CD4-positive, CD25-positive, alpha-beta regulatory T cell (primary cell): ENCODE results near the gene IL1RL2. TPM values are rescaled to one million over a fixed set of nuclear protein-coding genes. Genes with fewer than 3 reads are reported as not detected.

Experiments used
- ATAC-seq, 2 donors: fragments of 150-1000 bp; cut with Tn5 transposase; one replicate each; pipeline ENCODE4 v1.10.0; 2021; ENCODE audit warnings: low read depth in 2 of 2, moderate number of reproducible peaks in 2 of 2, moderate library complexity in 1 of 2
- DNase-seq, 3 donors: peaks; one replicate each; pipeline versions ENCODE4 v3.0.0 to v3.0.0-alpha.2; 2012 to 2022; ENCODE audit warnings: mixed read lengths in 1 of 3
- H3K27ac ChIP-seq: one replicate; pipeline ENCODE4 v1.7.0; 2013; ENCODE audit warnings: mild to moderate bottlenecking, low read length; ENCODE audit not compliant: insufficient read depth, poor library complexity, severe bottlenecking
- H3K27me3 ChIP-seq: one replicate; pipeline ENCODE4 v1.7.0; 2013; ENCODE audit warnings: low read length; ENCODE audit not compliant: control insufficient read depth, insufficient read depth
- H3K36me3 ChIP-seq: one replicate; pipeline ENCODE4 v1.7.0; 2013; ENCODE audit warnings: mild to moderate bottlenecking, low read length, moderate library complexity; ENCODE audit not compliant: control insufficient read depth, insufficient read depth
- H3K4me1 ChIP-seq: 2 replicates; pipeline ENCODE4 v1.7.0; 2013; ENCODE audit warnings: mild to moderate bottlenecking, low read length; ENCODE audit not compliant: insufficient read depth, control insufficient read depth, poor library complexity, severe bottlenecking
- H3K4me3 ChIP-seq: one replicate; pipeline ENCODE4 v1.7.0; 2013; ENCODE audit warnings: low read depth, mild to moderate bottlenecking, low read length, moderate library complexity
- H3K9me3 ChIP-seq, 2 experiments: 1 replicate in 1 of 2; 2 replicates in 1 of 2; pipeline ENCODE4 v1.7.0; 2013; ENCODE audit warnings: low read length in 2 of 2, mild to moderate bottlenecking in 1 of 2, moderate library complexity in 1 of 2; ENCODE audit not compliant: control insufficient read depth in 2 of 2
- H3K27ac Mint-ChIP-seq, 3 donors: one replicate each; pipeline ENCODE4 v1.8.0; 2020 to 2022; ENCODE audit warnings: mild to moderate bottlenecking in 3 of 3, mixed read lengths in 3 of 3, moderate library complexity in 2 of 3
- H3K27me3 Mint-ChIP-seq: one replicate; pipeline ENCODE4 v1.8.0; 2022; ENCODE audit warnings: mild to moderate bottlenecking, mixed read lengths
- H3K36me3 Mint-ChIP-seq: one replicate; pipeline ENCODE4 v1.8.0; 2020; ENCODE audit warnings: mixed read lengths
- H3K4me1 Mint-ChIP-seq, 4 donors: one replicate each; pipeline ENCODE4 v1.8.0; 2020 to 2022; ENCODE audit warnings: mixed read lengths in 4 of 4, mild to moderate bottlenecking in 1 of 4
- H3K4me3 Mint-ChIP-seq, 4 donors: one replicate each; pipeline ENCODE4 v1.8.0; 2020 to 2022; ENCODE audit warnings: mild to moderate bottlenecking in 4 of 4, mixed read lengths in 4 of 4, moderate library complexity in 3 of 4
- H3K9me3 Mint-ChIP-seq, 7 donors: one replicate each; pipeline ENCODE4 v1.8.0; 2020 to 2022; ENCODE audit warnings: mixed read lengths in 7 of 7, mild to moderate bottlenecking in 3 of 7, moderate library complexity in 2 of 7
- polyA plus RNA-seq, 4 donors: library from polyadenylated mRNA; unstranded; fragments of 300-500 nt; fragmentation: Illumina TruSeq; gene quantifications; one replicate each; pipeline ENCODE4 v1.2.3, GENCODE V29; 2021
- total RNA-seq: library from RNA; stranded (reverse); gene quantifications from one replicate; pipeline ENCODE4 v1.2.3, GENCODE V29; 2022

The IL1RL2 gene
- total and polyA plus RNA-seq, 5 donors from 2014 or later: not detected

DNA sequence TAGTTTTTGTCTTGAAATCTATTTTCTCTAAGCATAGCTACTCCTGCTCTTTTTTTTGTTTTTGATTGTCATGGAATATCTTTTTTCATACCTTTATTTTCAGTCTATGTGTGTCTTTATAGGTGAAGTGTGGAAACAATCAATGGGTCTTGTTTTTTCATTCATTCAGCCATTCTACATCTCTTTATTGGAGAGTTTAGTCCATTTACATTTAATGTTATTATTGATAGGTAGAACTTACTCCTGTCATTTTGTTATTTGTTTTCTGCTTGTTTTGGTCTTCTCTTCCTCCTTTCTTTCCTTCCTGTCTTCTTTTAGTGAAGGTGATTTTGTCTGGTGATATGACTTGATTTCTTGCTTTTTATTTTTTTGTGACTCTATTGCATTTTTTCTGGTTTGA is 17.8 kb downstream of the IL1RL2 start:
- Mint-ChIP-seq H3K27ac (no peak overlapping the region), H3K9me3 (peaks cover 0 to 8% (median 1%) of the 10 kb centered on the region in 7 donors), H3K4me3 (no peak overlapping the region), H3K27me3 (no peaks in the 10 kb centered on the region), H3K4me1 (no peaks in the 10 kb centered on the region), H3K36me3 (no peaks in the 10 kb centered on the region)
- no peak overlapping the region for H3K4me3 ChIP-seq
- no peaks in the 10 kb centered on the region for H3K36me3 ChIP-seq
- ATAC-seq (no peak), DNase-seq (no peak)
- H3K27me3 ChIP-seq: no peaks in the 10 kb centered on the region
- H3K9me3 ChIP-seq: no peaks in the 10 kb centered on the region
- no peak overlapping the region for H3K27ac ChIP-seq
- no peaks in the 10 kb centered on the region for H3K4me1 ChIP-seq

DNA sequence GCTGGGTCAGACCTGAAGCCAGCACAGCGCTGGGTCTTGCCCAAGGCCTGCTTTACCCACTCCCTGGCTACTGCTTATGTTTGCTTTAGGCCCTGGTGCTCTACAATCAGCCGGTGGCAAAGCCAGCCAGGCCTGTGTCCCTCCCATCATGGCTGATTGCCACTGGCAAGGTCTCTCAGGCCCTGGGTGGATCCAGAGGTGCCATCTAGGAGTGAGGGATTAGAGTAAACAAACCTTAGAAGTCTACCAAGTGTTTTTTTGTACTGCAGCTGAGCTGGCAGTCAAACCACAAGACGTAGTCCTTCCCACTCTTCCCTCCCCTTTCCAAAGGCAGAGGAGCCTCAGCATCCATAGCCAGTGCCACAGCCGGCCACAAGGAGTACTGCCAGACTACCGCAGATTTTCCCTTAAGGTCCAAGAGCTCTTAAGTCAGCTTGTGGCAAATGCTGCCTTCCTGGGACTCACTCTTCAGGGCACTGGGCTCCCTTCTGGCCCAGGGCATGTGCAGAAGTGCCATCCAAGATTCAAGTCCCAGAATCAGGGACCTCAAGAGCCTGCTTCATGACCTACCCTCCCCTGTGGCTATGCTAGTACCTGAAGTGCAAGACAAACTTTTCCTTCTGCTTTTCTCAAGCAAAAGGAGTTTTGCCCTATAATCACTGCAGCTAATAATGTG is 20.0 kb downstream of the IL1RL2 start:
- Mint-ChIP-seq H3K4me1 (no peaks in the 10 kb centered on the region), H3K27ac (no peak overlapping the region), H3K27me3 (no peaks in the 10 kb centered on the region), H3K4me3 (no peak overlapping the region), H3K9me3 (peaks cover 0 to 8% (median 1%) of the 10 kb centered on the region in 7 donors), H3K36me3 (no peaks in the 10 kb centered on the region)
- ATAC-seq (no peak), DNase-seq (no peak)
- H3K27ac ChIP-seq: no peak overlapping the region
- no peaks in the 10 kb centered on the region for H3K4me1 ChIP-seq
- no peaks in the 10 kb centered on the region for H3K36me3 ChIP-seq
- H3K4me3 ChIP-seq: no peak overlapping the region
- no peaks in the 10 kb centered on the region for H3K27me3 ChIP-seq
- H3K9me3 ChIP-seq: no peaks in the 10 kb centered on the region

DNA sequence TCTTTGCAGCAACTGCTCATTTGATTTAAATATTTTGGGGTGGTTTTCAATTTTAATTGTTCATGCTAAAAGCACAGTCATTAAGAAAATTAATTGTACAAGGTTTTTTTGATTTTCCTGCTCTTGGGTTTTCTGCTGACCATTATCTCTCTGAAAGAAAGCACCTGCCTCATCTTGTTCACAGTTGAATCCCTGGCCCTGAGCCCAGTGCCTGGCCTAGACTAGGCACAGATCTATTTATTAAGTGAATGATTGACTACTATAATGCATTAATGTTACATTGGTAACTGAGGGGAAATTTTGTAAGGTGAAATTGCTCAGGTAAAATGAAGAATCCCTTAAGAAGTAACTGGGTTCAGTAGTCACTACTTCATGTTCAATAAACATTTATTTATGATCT is 22.0 kb downstream of the IL1RL2 start:
- no peaks in the 10 kb centered on the region for H3K36me3 Mint-ChIP-seq
- Histone ChIP-seq H3K9me3 (no peaks in the 10 kb centered on the region), H3K4me3 (no peak overlapping the region), H3K4me1 (no peaks in the 10 kb centered on the region), H3K27me3 (no peaks in the 10 kb centered on the region), H3K36me3 (no peaks in the 10 kb centered on the region), H3K27ac (no peak overlapping the region)
- no peaks in the 10 kb centered on the region for H3K27me3 Mint-ChIP-seq
- no peak overlapping the region for H3K27ac Mint-ChIP-seq
- no peak overlapping the region for H3K4me3 Mint-ChIP-seq
- no peaks in the 10 kb centered on the region for H3K4me1 Mint-ChIP-seq
- DNase-seq: no peak
- H3K9me3 Mint-ChIP-seq: peaks cover 0 to 8% (median 1%) of the 10 kb centered on the region in 7 donors
- ATAC-seq: no peak

DNA sequence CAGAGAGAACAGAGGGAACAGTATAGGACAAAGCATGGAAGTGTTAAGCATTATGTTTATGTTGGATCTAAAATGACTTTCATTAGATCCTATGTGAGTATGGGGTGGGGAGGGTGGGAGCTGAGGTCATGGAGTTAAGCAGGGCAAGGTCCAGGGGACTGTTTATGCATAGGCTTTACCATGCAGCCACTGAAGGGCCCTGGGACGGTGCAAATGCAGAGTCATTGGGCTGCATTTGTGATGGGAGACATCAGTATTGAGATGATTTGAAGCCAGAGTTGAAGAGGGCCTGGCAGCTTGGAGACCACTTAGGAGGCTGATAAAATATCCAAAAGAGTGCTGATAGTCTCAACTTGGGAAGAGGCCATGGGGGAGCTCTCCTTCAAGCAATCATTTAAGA is 22.7 kb downstream of the IL1RL2 start:
- DNase-seq (no peak), ATAC-seq (no peak)
- Mint-ChIP-seq H3K27ac (no peak overlapping the region), H3K4me1 (no peaks in the 10 kb centered on the region), H3K27me3 (no peaks in the 10 kb centered on the region), H3K4me3 (no peak overlapping the region), H3K9me3 (peaks cover 0 to 7% (median 1%) of the 10 kb centered on the region in 7 donors), H3K36me3 (no peaks in the 10 kb centered on the region)
- no peaks in the 10 kb centered on the region for H3K4me1 ChIP-seq
- H3K9me3 ChIP-seq: no peaks in the 10 kb centered on the region
- H3K27ac ChIP-seq: no peak overlapping the region
- no peaks in the 10 kb centered on the region for H3K27me3 ChIP-seq
- no peaks in the 10 kb centered on the region for H3K36me3 ChIP-seq
- H3K4me3 ChIP-seq: no peak overlapping the region

DNA sequence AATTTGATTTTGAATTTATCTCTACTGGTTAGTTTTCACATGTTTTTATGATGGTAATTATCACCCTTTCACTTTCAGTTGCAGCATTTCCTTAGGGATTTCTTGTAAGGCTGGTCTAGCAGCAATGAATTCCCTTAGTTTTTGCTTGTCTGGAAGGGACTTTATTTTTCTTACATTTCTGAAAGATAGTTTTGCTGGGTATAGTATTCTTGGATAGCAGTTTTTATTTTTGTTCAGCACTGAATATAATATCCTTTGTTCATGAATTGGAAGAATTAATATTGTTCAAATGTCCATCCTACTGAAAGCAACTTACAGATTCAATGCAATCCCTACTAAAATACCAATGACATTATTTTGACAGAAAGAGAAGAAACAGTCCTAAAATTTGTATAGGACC is 30.2 kb downstream of the IL1RL2 start:
- Histone ChIP-seq H3K9me3 (peaks cover 18 to 23% of the 10 kb centered on the region in 2 experiments), H3K27ac (no peak overlapping the region), H3K36me3 (no peaks in the 10 kb centered on the region), H3K4me3 (no peak overlapping the region), H3K4me1 (no peaks in the 10 kb centered on the region), H3K27me3 (no peaks in the 10 kb centered on the region)
- H3K36me3 Mint-ChIP-seq: peaks cover 7% of the 10 kb centered on the region
- DNase-seq (no peak), ATAC-seq (no peak)
- no peak overlapping the region for H3K27ac Mint-ChIP-seq
- H3K9me3 Mint-ChIP-seq: peaks cover 0 to 36% (median 14%) of the 10 kb centered on the region in 7 donors
- no peaks in the 10 kb centered on the region for H3K27me3 Mint-ChIP-seq
- H3K4me1 Mint-ChIP-seq: peaks cover 14 to 18% (median 17%) of the 10 kb centered on the region in 4 donors
- H3K4me3 Mint-ChIP-seq: no peak overlapping the region

DNA sequence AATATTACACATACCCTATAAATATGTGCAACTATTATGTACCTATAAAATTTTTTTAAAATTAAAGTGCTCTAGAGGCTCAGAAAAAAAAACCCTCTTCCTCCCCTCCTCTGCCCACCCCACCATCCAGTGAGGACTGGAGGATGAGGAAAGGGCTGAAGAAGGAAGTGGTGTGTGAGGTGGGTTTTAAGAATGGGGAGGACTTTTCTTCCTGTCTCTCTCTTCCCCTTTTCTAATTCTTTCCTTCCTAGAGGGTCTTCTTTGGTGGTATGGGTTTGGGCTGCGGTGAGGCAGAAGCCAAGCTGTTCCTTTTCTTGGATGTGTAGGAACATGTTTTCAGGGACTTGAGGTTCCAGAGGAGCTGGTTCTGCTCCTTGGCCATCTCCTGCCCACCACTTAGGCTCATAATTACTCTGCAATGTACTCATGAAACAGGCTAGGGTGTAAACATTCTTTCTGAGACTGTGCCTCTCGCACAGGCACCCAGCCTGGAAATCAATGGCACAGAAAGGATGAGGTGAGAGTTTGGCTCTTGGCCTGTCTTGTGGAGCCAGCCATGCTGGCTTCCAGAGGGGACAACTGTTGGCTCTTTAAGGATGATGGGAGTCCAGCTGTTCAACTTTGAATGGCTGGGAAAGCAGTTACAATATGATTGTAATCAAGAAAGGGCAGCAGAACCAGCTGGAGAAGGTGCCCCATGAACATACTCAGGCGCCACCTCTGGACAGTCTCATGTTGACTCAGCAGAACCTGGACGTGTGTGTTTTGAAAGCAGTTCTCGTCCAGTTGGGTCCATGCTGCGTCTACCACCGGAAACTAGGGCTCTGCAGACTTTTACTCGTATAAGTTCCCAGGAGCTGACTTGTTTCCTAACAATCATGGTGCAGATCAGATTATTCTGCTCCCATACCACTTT is 38.3 kb downstream of the IL1RL2 start:
- Histone ChIP-seq H3K27ac (no peak overlapping the region), H3K4me3 (no peak overlapping the region), H3K27me3 (no peaks in the 10 kb centered on the region), H3K9me3 (no peaks in the 10 kb centered on the region), H3K36me3 (no peaks in the 10 kb centered on the region), H3K4me1 (peaks cover 15% of the 10 kb centered on the region)
- H3K4me1 Mint-ChIP-seq: peaks cover 11 to 28% (median 16%) of the 10 kb centered on the region in 4 donors
- peaks cover 0 to 4% (median 0%) of the 10 kb centered on the region in 7 donors for H3K9me3 Mint-ChIP-seq
- H3K27me3 Mint-ChIP-seq: no peaks in the 10 kb centered on the region
- peak overlapping the region in 2 of 3 donors; percentile 16 to 79 for H3K27ac Mint-ChIP-seq
- ATAC-seq: no peak
- H3K4me3 Mint-ChIP-seq: no peak overlapping the region
- no peaks in the 10 kb centered on the region for H3K36me3 Mint-ChIP-seq
- DNase-seq: no peak

DNA sequence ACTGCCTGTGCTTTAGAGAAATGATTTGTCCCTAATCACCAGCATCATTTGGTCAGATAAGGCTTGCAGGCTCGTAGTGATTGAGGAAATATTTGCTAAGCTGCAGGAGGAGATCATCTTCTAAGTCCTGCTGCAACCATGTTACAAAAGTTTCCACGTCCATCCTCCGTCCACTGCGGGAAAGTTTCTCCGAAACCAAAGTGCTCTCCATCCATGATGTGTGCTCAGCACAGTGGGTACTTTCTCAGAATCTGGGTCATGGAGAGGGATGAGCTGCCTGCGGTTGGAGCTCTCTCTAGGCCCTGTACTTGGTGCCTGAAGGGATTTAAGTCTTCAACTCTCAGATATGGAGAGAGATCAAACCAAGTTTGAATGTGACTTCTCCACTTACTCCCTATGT is 39.3 kb downstream of the IL1RL2 start:
- H3K4me1 Mint-ChIP-seq: peaks cover 11 to 28% (median 16%) of the 10 kb centered on the region in 4 donors
- H3K4me3 ChIP-seq: no peak overlapping the region
- ATAC-seq: no peak
- no peak for DNase-seq
- H3K9me3 Mint-ChIP-seq: peaks cover 0 to 4% (median 0%) of the 10 kb centered on the region in 7 donors
- peak overlapping the region in 1 of 4 donors; percentile 66 for H3K4me3 Mint-ChIP-seq
- no peaks in the 10 kb centered on the region for H3K36me3 ChIP-seq
- no peaks in the 10 kb centered on the region for H3K9me3 ChIP-seq
- peaks cover 15% of the 10 kb centered on the region for H3K4me1 ChIP-seq
- peak overlapping the region in 2 of 3 donors; percentile 59 to 88 for H3K27ac Mint-ChIP-seq
- peak overlapping the region; percentile 67 for H3K27ac ChIP-seq
- H3K36me3 Mint-ChIP-seq: no peaks in the 10 kb centered on the region
- H3K27me3 Mint-ChIP-seq: no peaks in the 10 kb centered on the region
- H3K27me3 ChIP-seq: no peaks in the 10 kb centered on the region
